Stomach (tissue), 9 donors: Measurements from ENCODE around the gene NKIRAS1. TPM values are rescaled to one million over a fixed set of nuclear protein-coding genes. Genes with fewer than 3 reads are reported as not detected.

Source experiments
- DNase-seq, 2 donors: peaks; one replicate each; pipeline versions ENCODE4 v3.0.0 to v3.0.0-alpha.2; 2013 to 2019
- H3K27ac ChIP-seq, 5 donors: fragments of 200-600 bp in 4 of 5; sonication (generic) in 4 of 5; one replicate each; pipeline ENCODE4 v1.5.1; 2013 to 2019; ENCODE audit warnings: mild to moderate bottlenecking in 1 of 5, moderate library complexity in 1 of 5
- H3K27me3 ChIP-seq, 3 donors: fragments of 200-600 bp; sonication (generic); one replicate each; pipeline ENCODE4 v1.5.1; 2017 to 2019; ENCODE audit warnings: mixed run types in 1 of 3
- H3K36me3 ChIP-seq, 4 donors: fragments of 200-600 bp; sonication (generic); 1 replicate in 3 of 4; 2 replicates in 1 of 4; pipeline ENCODE4 v1.5.1; 2016 to 2019
- H3K4me1 ChIP-seq, 4 donors: fragments of 200-600 bp; sonication (generic); one replicate each; pipeline ENCODE4 v1.5.1; 2016 to 2019
- H3K4me3 ChIP-seq, 4 donors: fragments of 200-600 bp; sonication (generic) in 3 of 4; one replicate each; pipeline ENCODE4 v1.5.1; 2016 to 2019; ENCODE audit warnings: mild to moderate bottlenecking in 1 of 4
- H3K9me3 ChIP-seq, 4 donors: fragments of 200-600 bp; sonication (generic); one replicate each; pipeline ENCODE4 v1.5.1; 2016 to 2019
- CTCF ChIP-seq, 7 experiments: fragments of 450-650 bp in 4 of 7; fragments of 200-600 bp in 3 of 7; sonication (generic) in 3 of 7; IDR thresholded peaks; one replicate each; pipeline ENCODE4 v1.5.1; 2016 to 2019; ENCODE audit warnings: antibody characterized with exemption in 7 of 7, control low read depth in 2 of 7, mild to moderate bottlenecking in 1 of 7
- EP300 ChIP-seq: sonication (generic); formaldehyde crosslinking; IDR thresholded peaks from one replicate; pipeline ENCODE4 v1.6.1; 2017; ENCODE audit warnings: antibody characterized with exemption
- POLR2A ChIP-seq, 4 donors: fragments of 450-650 bp; IDR thresholded peaks; one replicate each; pipeline ENCODE4 v1.6.1; 2016; ENCODE audit warnings: antibody characterized with exemption in 4 of 4, control low read depth in 2 of 4, mild to moderate bottlenecking in 1 of 4, moderate library complexity in 1 of 4
- POLR2AphosphoS5 ChIP-seq, 3 donors: sonication (generic); formaldehyde crosslinking; IDR thresholded peaks; one replicate each; pipeline ENCODE4 v1.6.1; 2016; ENCODE audit warnings: antibody characterized with exemption in 3 of 3
- WGBS, 5 donors: extraction: QIAGEN DNeasy Blood & Tissue Kit in 3 of 5; methylation state at CpG; one replicate each; pipeline versions ENCODE4 v1.1.5 to v1.1.7; 2013 to 2018; 5-methylcytosine and 5-hydroxymethylcytosine counted together
- intact Hi-C: fragments of 100-400 bp; cut with DNase I; formaldehyde crosslinking; loops from one replicate; pipeline ENCODE4 v1.15.1; 2023; ENCODE audit warnings: low total_unique reads
- polyA plus RNA-seq, 3 donors: library from polyadenylated mRNA; stranded (reverse); fragments of 200-250 nt; gene quantifications; one replicate each; pipeline ENCODE4 v1.2.3, GENCODE V29; 2013
- total RNA-seq, 5 donors: library from RNA; depleted of rRNA; stranded (reverse); fragments of >200 nt; gene quantifications; one replicate each; pipeline versions ENCODE4 v1.1.0 to v1.2.3, GENCODE V29; 2014 to 2016
- donor health status: healthy with polysubstance abuse.
- donor health status: Bipolar disorder and iron deficiency.
- donor health status: healthy.

The NKIRAS1 gene
- total and polyA plus RNA-seq, 8 donors, result 0.87 to 18.3 (median 7.6) TPM; not detected in 1

- Histone ChIP-seq H3K27ac (no peak overlapping the region), H3K9me3 (no peaks in the 10 kb centered on the region), H3K36me3 (peaks cover 6 to 60% (median 33%) of the 10 kb centered on the region in 4 donors), H3K4me3 (no peak overlapping the region), H3K27me3 (no peaks in the 10 kb centered on the region), H3K4me1 (peaks cover 0 to 6% (median 0%) of the 10 kb centered on the region in 4 donors)
- intact Hi-C loops, result no loop called here
- DNase-seq, result no peak
- TF ChIP-seq CTCF (IDR thresholded peaks at IDR 0.05), result no peak
- no peak for TF ChIP-seq EP300
- TF ChIP-seq POLR2A (IDR thresholded peaks at IDR 0.05), result no peak
- no peak for TF ChIP-seq POLR2AphosphoS5 (IDR thresholded peaks at IDR 0.05)
These were observed 12.2 kb downstream of the NKIRAS1 start for GRCh38 chr3:23904545-23904944.

GRCh38 chr3:23900744-23901143 lies 16.0 kb downstream of the NKIRAS1 start:
- Histone ChIP-seq H3K27me3 (no peaks in the 10 kb centered on the region), H3K4me1 (peaks cover 0 to 6% (median 0%) of the 10 kb centered on the region in 4 donors), H3K9me3 (no peaks in the 10 kb centered on the region), H3K27ac (no peak overlapping the region), H3K36me3 (peaks cover 6 to 64% (median 36%) of the 10 kb centered on the region in 4 donors), H3K4me3 (no peak overlapping the region)
- DNase-seq, result no peak
- intact Hi-C loops, result no loop called here
- WGBS, 5 donors, result 75 to 91% (median 86%) methylated on average over 6 of the region's 6 CpGs
- TF ChIP-seq EP300, result no peak
- TF ChIP-seq POLR2A (IDR thresholded peaks at IDR 0.05), result no peak
- no peak for TF ChIP-seq CTCF (IDR thresholded peaks at IDR 0.05)
- no peak for TF ChIP-seq POLR2AphosphoS5 (IDR thresholded peaks at IDR 0.05)

GRCh38 chr3:23895181-23895580 lies 21.6 kb downstream of the NKIRAS1 start:
- H3K9me3 ChIP-seq, result no peaks in the 10 kb centered on the region
- WGBS, 5 donors, result 93 to 98% (median 94%) methylated on average over 4 of the region's 4 CpGs
- TF ChIP-seq POLR2AphosphoS5 (IDR thresholded peaks at IDR 0.05) (no peak), POLR2A (IDR thresholded peaks at IDR 0.05) (no peak), EP300 (no peak), CTCF (IDR thresholded peaks at IDR 0.05) (no peak)
- H3K4me3 ChIP-seq, result no peak overlapping the region
- H3K27ac ChIP-seq, result no peak overlapping the region
- H3K4me1 ChIP-seq, result no peaks in the 10 kb centered on the region
- no peak for DNase-seq
- H3K36me3 ChIP-seq, result peaks cover 5 to 57% (median 50%) of the 10 kb centered on the region in 4 donors
- no peaks in the 10 kb centered on the region for H3K27me3 ChIP-seq
- intact Hi-C loops, result no loop called here

- 82 to 89% (median 86%) methylated on average over 8 of the region's 8 CpGs for WGBS, 5 donors
- no peak for TF ChIP-seq POLR2A (IDR thresholded peaks at IDR 0.05)
- Histone ChIP-seq H3K9me3 (no peaks in the 10 kb centered on the region), H3K4me1 (peaks cover 0 to 2% (median 0%) of the 10 kb centered on the region in 4 donors), H3K4me3 (no peak overlapping the region), H3K27ac (no peak overlapping the region), H3K36me3 (peaks cover 0 to 57% (median 45%) of the 10 kb centered on the region in 4 donors), H3K27me3 (no peaks in the 10 kb centered on the region)
- intact Hi-C loops, result no loop called here
- no peak for DNase-seq
These were observed 22.3 kb downstream of the NKIRAS1 start for GRCh38 chr3:23894254-23895061.

GRCh38 chr3:23889950-23890349 lies 26.8 kb downstream of the NKIRAS1 start:
- H3K36me3 ChIP-seq, result peaks cover 0 to 44% (median 24%) of the 10 kb centered on the region in 4 donors
- no peaks in the 10 kb centered on the region for H3K27me3 ChIP-seq
- H3K4me3 ChIP-seq, result no peak overlapping the region
- DNase-seq, result no peak
- TF ChIP-seq POLR2AphosphoS5 (IDR thresholded peaks at IDR 0.05) (no peak), POLR2A (IDR thresholded peaks at IDR 0.05) (no peak), EP300 (no peak), CTCF (IDR thresholded peaks at IDR 0.05) (no peak)
- no peak overlapping the region for H3K27ac ChIP-seq
- WGBS, 5 donors, result 75 to 82% (median 78%) methylated on average over 5 of the region's 5 CpGs
- intact Hi-C loops, result no loop called here
- H3K4me1 ChIP-seq, result peaks cover 0 to 20% (median 5%) of the 10 kb centered on the region in 4 donors
- H3K9me3 ChIP-seq, result no peaks in the 10 kb centered on the region
